NCI-H774 (cell line): ENCODE data around the gene ZFAND3.

Source experiments
- DNase-seq: peaks from one replicate; lab custom pipeline; 2025; lab: John Stamatoyannopoulos, UW

ZFAND3 gene

DNA sequence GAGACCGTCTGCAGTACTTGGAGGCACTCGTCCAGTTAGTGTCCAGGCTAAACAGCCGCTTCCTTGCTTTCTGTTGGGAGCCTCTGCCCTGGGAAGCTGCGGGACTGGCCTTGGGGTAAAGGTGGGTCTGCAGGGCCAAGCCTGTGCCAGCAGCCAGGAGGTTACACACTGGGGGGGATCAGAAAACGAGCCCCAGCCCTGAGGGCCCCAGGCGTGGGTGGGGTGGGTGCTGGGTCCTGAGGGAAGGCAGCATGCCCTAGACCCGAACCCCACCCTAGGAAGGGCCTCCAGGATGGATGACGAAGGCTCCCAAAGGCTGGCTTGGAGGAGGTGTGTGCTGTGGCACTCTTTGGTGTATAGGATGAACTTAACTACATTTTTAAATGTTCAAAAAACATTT lies 335.2 kb downstream of the ZFAND3 start:
- DNase-seq: no peak

GRCh38 chr6:38155144-38155543 lies 335.6 kb downstream of the ZFAND3 start:
- no peak for DNase-seq

GRCh38 chr6:38155621-38156204 lies 336.2 kb downstream of the ZFAND3 start:
- no peak for DNase-seq

DNA sequence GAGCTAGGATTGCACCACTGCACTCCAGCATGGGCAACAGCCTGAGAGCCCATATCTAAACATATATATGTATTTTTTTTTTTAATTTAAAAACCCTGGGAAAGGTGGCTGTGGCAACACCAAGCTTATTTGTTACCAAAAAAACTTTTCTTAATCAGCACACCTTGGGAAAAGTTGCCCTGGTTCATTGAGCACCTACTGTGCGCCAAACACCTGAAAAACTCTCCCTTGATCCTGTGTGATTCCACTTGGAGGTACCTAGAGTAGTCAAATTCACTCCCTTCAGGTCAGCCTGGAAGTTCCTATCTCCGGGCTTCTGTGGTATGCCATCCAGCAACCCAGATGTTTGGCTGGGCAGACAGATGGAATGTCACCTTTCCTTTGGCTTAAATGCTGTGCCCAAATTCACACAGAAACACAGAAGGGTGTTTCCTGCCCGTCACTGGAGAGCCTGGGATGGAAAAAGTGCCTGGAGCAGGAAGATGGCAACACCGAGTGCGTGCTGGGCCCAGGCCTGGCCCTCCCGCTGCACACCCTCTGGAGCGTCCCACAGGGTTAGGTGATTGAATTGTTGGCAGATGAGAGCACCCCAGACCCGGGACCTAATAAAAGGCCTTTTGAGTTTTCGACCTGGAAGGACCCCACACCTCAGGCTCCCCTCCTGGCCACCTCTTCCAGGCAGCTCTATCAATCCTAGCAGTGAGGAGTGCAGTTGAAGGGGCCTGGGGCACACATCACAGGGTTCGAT lies 337.5 kb downstream of the ZFAND3 start:
- no peak for DNase-seq

- no peak for DNase-seq
These were observed 338.4 kb downstream of the ZFAND3 start for GRCh38 chr6:38157905-38158304.

- no peak for DNase-seq
These were observed 339.3 kb downstream of the ZFAND3 start for GRCh38 chr6:38158762-38159350.

- DNase-seq: no peak
These were observed 340.1 kb downstream of the ZFAND3 start for GRCh38 chr6:38159596-38159995.

- no peak for DNase-seq
These were observed 341.3 kb downstream of the ZFAND3 start for GRCh38 chr6:38160831-38161230.

DNA sequence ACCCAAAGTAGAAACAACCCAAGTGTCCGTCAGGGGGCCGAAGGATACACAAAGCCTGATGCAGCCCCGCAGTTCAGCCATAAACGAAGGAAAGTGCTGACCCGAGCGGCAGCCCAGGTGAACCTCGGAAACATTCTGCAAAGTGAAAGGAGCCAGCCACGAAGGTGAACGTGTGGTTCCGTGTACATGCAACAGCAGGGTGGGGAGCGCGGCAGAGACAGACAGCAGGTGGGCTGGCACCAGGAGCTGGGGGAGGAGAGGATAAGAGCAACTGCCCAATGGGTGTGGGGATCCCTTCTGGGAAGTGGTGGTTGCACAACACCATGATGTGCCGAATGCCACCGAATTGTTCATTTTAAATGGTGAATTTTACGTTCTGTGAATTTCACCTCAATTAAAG lies 341.8 kb downstream of the ZFAND3 start:
- DNase-seq: no peak

DNA sequence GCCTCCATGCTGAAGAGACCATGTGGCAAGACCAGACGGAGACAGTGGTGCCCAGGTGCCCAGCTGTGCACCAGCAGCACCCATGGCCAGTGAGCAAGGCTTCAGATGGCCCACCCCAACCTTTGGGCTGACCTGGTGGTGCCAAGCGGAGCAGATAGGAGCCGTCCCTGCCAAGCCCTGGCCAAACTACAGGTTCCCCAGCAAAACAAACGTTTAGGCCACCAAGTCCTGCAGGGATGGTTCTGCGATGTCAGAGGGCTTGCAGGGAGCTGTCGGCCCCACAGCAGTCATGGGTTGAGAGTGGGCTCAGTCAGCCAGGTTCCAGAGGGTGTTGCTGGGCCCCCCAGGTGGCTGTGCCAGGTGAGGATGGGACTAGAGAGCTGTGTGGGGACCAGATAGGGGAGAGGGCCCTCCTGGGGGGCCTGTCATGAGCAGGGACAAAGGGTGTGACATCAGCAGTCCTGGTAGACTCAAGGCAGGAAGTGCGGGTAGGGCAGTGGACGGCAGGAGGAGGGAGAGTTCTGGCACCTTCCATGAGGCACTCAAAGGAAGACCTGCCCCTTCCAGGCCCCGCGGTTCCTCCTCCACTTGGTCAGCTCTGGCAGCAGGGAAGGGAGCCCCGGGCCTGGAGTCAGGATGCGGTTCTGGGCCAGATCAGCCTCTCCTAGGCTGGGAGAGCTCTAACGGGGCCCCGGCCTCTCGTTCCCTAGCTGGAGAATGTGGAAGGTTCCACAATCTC lies 342.4 kb downstream of the ZFAND3 start:
- DNase-seq: no peak

DNA sequence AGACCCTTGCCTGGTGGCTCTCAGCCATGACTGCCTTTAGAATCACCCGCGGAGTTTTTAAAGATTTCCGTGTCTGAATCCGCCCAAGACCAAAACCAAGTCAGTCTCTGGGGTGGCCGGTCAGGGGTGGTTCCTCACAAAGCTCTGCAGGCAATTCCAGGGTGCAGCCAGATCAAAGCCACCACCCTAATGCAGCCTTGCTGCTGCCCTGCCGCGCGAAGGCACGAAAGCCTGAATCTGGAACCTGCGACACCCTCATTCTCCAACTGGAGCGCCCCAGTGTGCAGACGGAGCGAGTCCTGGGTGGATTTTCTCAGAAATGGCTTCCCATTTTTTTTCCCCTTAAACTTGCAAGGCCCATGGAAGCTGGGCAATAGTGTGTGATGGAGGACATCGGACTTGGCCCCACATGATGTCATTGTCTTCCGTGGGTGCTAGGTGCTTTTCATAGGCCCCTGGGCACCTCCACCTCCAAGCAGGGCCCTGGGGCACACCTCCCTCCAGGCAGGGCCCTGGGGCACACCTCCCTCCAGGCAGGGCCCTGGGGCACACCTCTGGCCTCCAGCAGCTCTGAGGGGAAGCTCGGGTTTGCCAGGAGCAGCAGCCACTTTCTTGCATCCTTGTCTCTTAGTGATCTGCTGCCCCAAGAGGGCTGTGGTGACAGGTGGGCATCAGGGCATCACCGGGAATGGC lies 343.1 kb downstream of the ZFAND3 start:
- no peak for DNase-seq

DNA sequence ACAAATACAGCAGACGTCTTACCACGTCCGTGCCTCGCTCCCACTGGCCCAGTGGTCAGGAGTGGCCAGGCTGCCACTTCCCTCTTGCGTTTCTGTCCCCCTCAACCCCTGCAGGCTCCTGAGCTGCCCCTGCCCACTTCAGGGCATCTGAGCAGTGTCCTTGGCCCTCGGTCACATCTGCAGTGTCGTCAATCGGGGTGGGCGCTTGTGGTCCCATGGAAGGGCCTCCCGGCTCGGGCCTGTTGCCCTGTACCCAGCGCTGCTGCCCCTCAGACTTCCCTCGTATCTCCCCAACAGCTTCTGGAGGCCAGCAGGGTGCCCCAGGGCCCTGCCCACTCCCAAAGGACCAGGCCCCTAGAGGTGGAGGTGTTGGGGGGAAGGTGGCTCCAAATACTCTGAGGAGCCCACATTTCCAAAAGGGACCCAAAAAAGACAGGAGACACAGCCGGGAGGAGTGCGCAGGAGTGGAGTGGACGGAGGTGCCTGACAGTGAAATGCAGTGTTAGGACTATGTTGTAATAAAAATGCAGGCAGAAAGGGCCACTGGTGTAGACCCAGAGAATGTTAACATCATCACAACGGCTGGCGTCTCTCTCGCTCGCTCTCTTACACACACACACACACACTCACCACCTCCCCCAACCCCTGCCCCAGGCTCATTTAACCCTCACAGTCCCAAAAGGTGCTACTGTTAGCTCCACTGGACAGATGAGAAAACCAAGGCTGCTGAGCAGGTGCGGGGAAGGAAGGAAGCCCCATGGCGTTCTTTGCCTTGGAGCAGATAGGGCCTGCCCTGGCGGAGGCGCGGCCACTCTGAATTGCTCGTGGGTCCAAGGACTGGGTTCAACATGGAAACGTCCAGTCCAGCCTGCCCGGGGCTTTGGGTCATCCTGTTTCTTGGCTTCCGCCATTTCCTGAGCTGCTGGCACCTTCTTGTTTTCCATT lies 343.9 kb downstream of the ZFAND3 start:
- no peak for DNase-seq

- DNase-seq: no peak
These were observed 344.6 kb downstream of the ZFAND3 start for GRCh38 chr6:38164131-38164481.

GRCh38 chr6:38164671-38165108 lies 345.2 kb downstream of the ZFAND3 start:
- DNase-seq: no peak

DNA sequence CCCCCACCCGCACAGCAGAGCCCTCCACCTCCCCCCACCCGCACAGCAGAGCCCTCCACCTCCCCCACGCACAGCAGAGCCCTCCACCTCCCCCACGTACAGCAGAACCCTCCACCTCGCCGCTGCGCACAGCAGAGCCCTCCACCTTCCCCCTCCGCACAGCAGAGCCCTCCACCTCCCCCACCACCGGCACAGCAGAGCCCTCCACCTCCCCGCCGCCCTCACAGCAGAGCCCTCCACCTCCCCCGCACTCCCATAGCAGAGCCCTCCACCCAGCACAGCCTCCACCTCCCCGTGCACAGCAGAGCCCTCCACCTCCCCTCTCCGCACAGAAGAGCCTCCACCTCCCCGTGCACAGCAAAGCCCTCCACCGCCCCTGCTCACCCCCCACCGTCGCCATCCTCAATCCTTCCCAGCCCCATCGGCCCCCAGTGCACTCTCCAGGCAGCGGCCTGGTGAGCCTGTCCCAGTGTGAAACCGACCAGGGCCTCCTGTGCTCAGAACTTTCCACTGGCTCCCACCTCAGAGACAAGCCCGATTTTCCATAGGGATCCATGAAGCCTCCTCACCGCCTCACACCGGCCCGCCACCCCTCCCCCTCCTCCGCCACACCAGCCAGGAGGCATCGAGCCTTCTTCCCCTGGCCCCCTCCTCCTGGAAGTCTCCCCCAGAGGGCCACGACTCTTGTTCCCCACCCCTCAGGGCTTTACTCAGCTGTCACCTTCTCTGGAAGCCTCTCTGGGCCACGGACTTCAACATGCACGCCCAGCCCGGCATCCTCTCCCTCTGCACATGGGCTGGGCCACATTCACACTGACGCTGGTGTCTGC lies 347.1 kb downstream of the ZFAND3 start:
- no peak for DNase-seq

GRCh38 chr6:38167598-38167997 lies 348.1 kb downstream of the ZFAND3 start:
- no peak for DNase-seq

- no peak for DNase-seq
These were observed 348.6 kb downstream of the ZFAND3 start for GRCh38 chr6:38168126-38168525.

DNA sequence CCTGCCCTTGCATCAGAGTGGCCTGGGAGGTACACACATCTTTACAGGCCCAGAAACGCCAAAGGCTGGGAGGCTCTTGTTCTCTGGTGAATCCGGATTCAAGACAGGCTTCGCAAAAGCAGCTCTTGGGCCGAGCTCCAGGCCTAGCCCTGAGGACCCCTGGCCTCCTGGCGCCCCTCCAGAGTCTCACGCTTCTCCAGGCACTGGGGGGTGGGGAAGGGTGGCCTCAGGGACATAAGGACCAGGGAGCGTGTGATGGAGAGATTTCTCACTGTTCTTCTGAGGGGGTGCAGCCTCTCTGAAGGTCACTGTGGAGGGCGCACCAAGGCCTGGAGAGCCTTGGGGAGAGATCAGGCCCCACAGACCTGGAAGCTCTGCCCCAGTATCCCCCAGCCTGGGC lies 349.2 kb downstream of the ZFAND3 start:
- no peak for DNase-seq

GRCh38 chr6:38169221-38169976 lies 349.9 kb downstream of the ZFAND3 start:
- no peak for DNase-seq
